ENCODE data around the gene SMIM21. TPM values are rescaled to one million over a fixed set of nuclear protein-coding genes. Genes with fewer than 3 reads are reported as not detected.

Gene SMIM21
- polyA plus RNA-seq, 1 donor from 2014 or later: not detected

- Mint-ChIP-seq H3K4me3 (no peak overlapping the region), H3K36me3 (no peaks in the 10 kb centered on the region), H3K27me3 (peaks cover 6% of the 10 kb centered on the region), H3K27ac (no peak overlapping the region), H3K9me3 (peaks cover 0 to 2% (median 0%) of the 10 kb centered on the region in 3 donors), H3K4me1 (no peaks in the 10 kb centered on the region)
Measured at GRCh38 chr18:75376004-75376403, 51.5 kb downstream of the SMIM21 start.

GRCh38 chr18:75375341-75375740, 52.2 kb downstream of the SMIM21 start:
- H3K9me3 Mint-ChIP-seq: peaks cover 0 to 2% (median 0%) of the 10 kb centered on the region in 3 donors
- H3K36me3 Mint-ChIP-seq: no peaks in the 10 kb centered on the region
- no peak overlapping the region for H3K4me3 Mint-ChIP-seq
- no peak overlapping the region for H3K27ac Mint-ChIP-seq
- no peaks in the 10 kb centered on the region for H3K4me1 Mint-ChIP-seq
- H3K27me3 Mint-ChIP-seq: peaks cover 9% of the 10 kb centered on the region

- Mint-ChIP-seq H3K27ac (no peak overlapping the region), H3K36me3 (no peaks in the 10 kb centered on the region), H3K27me3 (peaks cover 6% of the 10 kb centered on the region), H3K4me1 (no peaks in the 10 kb centered on the region), H3K4me3 (no peak overlapping the region), H3K9me3 (peaks cover 0 to 2% (median 0%) of the 10 kb centered on the region in 3 donors)
Measured at GRCh38 chr18:75374466-75374865, 53.0 kb downstream of the SMIM21 start.

- Mint-ChIP-seq H3K27me3 (peaks cover 9% of the 10 kb centered on the region), H3K36me3 (no peaks in the 10 kb centered on the region), H3K4me1 (peaks cover 0 to 3% (median 2%) of the 10 kb centered on the region in 3 donors), H3K4me3 (no peak overlapping the region), H3K9me3 (no peaks in the 10 kb centered on the region), H3K27ac (no peak overlapping the region)
Measured at GRCh38 chr18:75369026-75369721, 58.3 kb downstream of the SMIM21 start.

GRCh38 chr18:75365837-75366236, 61.7 kb downstream of the SMIM21 start:
- no peak overlapping the region for H3K4me3 Mint-ChIP-seq
- peaks cover 5% of the 10 kb centered on the region for H3K27me3 Mint-ChIP-seq
- H3K4me1 Mint-ChIP-seq: peaks cover 0 to 3% (median 2%) of the 10 kb centered on the region in 3 donors
- no peaks in the 10 kb centered on the region for H3K36me3 Mint-ChIP-seq
- no peak overlapping the region for H3K27ac Mint-ChIP-seq
- no peaks in the 10 kb centered on the region for H3K9me3 Mint-ChIP-seq

GRCh38 chr18:75365254-75365629, 62.3 kb downstream of the SMIM21 start:
- Mint-ChIP-seq H3K9me3 (no peaks in the 10 kb centered on the region), H3K27ac (no peak overlapping the region), H3K27me3 (peaks cover 6% of the 10 kb centered on the region), H3K4me3 (no peak overlapping the region), H3K36me3 (peaks cover 1% of the 10 kb centered on the region), H3K4me1 (peaks cover 0 to 3% (median 2%) of the 10 kb centered on the region in 3 donors)

- Mint-ChIP-seq H3K36me3 (peaks cover 2% of the 10 kb centered on the region), H3K4me1 (peaks cover 0 to 3% (median 2%) of the 10 kb centered on the region in 3 donors), H3K27me3 (peaks cover 7% of the 10 kb centered on the region), H3K4me3 (no peak overlapping the region), H3K27ac (no peak overlapping the region), H3K9me3 (no peaks in the 10 kb centered on the region)
Measured at GRCh38 chr18:75364512-75365253, 62.8 kb downstream of the SMIM21 start.

- H3K27me3 Mint-ChIP-seq: peaks cover 9% of the 10 kb centered on the region
- no peak overlapping the region for H3K4me3 Mint-ChIP-seq
- peaks cover 0 to 3% (median 0%) of the 10 kb centered on the region in 3 donors for H3K9me3 Mint-ChIP-seq
- H3K36me3 Mint-ChIP-seq: peaks cover 4% of the 10 kb centered on the region
- H3K4me1 Mint-ChIP-seq: peaks cover 0 to 3% (median 2%) of the 10 kb centered on the region in 3 donors
- H3K27ac Mint-ChIP-seq: no peak overlapping the region
Measured at GRCh38 chr18:75363446-75364225, 63.9 kb downstream of the SMIM21 start.

- no peak overlapping the region for H3K27ac Mint-ChIP-seq
- H3K4me3 Mint-ChIP-seq: no peak overlapping the region
- peaks cover 9% of the 10 kb centered on the region for H3K27me3 Mint-ChIP-seq
- peaks cover 0 to 3% (median 2%) of the 10 kb centered on the region in 3 donors for H3K4me1 Mint-ChIP-seq
- H3K36me3 Mint-ChIP-seq: peaks cover 4% of the 10 kb centered on the region
- H3K9me3 Mint-ChIP-seq: peaks cover under 1 to 3% (median 2%) of the 10 kb centered on the region in 3 donors
Measured at GRCh38 chr18:75362435-75362834, 65.1 kb downstream of the SMIM21 start.

- no peak overlapping the region for H3K27ac Mint-ChIP-seq
- peaks cover 4% of the 10 kb centered on the region for H3K36me3 Mint-ChIP-seq
- H3K27me3 Mint-ChIP-seq: peaks cover 9% of the 10 kb centered on the region
- no peak overlapping the region for H3K4me3 Mint-ChIP-seq
- peaks cover 6 to 7% (median 7%) of the 10 kb centered on the region in 3 donors for H3K9me3 Mint-ChIP-seq
- H3K4me1 Mint-ChIP-seq: peaks cover 0 to 3% (median under 1%) of the 10 kb centered on the region in 3 donors
Measured at GRCh38 chr18:75360941-75361340, 66.6 kb downstream of the SMIM21 start.

GRCh38 chr18:75360215-75360614, 67.3 kb downstream of the SMIM21 start:
- H3K9me3 Mint-ChIP-seq: peaks cover 6 to 12% (median 7%) of the 10 kb centered on the region in 3 donors
- H3K27ac Mint-ChIP-seq: no peak overlapping the region
- H3K4me1 Mint-ChIP-seq: peaks cover 0 to 2% (median 0%) of the 10 kb centered on the region in 3 donors
- H3K36me3 Mint-ChIP-seq: peaks cover 4% of the 10 kb centered on the region
- peaks cover 9% of the 10 kb centered on the region for H3K27me3 Mint-ChIP-seq
- no peak overlapping the region for H3K4me3 Mint-ChIP-seq

Other genes with a start within 250 kb of the SMIM21 start
- gene PTGR3, start 218.6 kb downstream of the SMIM21 start, polyA plus RNA-seq: 20.7 TPM
- gene TSHZ1, start 216.9 kb downstream of the SMIM21 start, polyA plus RNA-seq: 3.5 TPM